Stimulated activated CD4-positive, alpha-beta T cell treated with anti-CD3 and anti-CD28 coated beads, TNF-alpha, amount 100 ng/mL, for 4 hours (primary cell): Measurements from ENCODE around the gene KIF21A.
"Not testable (repeated sequence)": the region's sequence is repeated elsewhere in the genome, so short reads cannot be mapped to it uniquely, and the experiment has no call there.

ENCODE experiments used
- DNase-seq, 3 experiments: peaks; one replicate each; pipeline ENCODE4 v3.0.0-alpha.2; 2020; ENCODE audit warnings: low read depth in 3 of 3

The KIF21A gene

GRCh38 chr12:39351153-39351552, 91.8 kb downstream of the KIF21A start:
- no peak for DNase-seq

- DNase-seq = no peak
These were observed 93.8 kb downstream of the KIF21A start for GRCh38 chr12:39348941-39349626.

GRCh38 chr12:39348523-39348922, 94.4 kb downstream of the KIF21A start:
- DNase-seq = no peak

GRCh38 chr12:39344926-39345325, 98.0 kb downstream of the KIF21A start:
- no peak for DNase-seq

- no peak for DNase-seq
These were observed 99.3 kb downstream of the KIF21A start for GRCh38 chr12:39343665-39344064.

GRCh38 chr12:39341761-39342160, 101.2 kb downstream of the KIF21A start:
- DNase-seq = no peak

GRCh38 chr12:39341179-39341578, 101.7 kb downstream of the KIF21A start:
- no peak for DNase-seq

- DNase-seq = no peak
These were observed 110.2 kb downstream of the KIF21A start for GRCh38 chr12:39332661-39333175.

- no peak for DNase-seq
These were observed 111.2 kb downstream of the KIF21A start for GRCh38 chr12:39331539-39332261.

- DNase-seq = no peak
These were observed 113.0 kb downstream of the KIF21A start for GRCh38 chr12:39329876-39330275.

GRCh38 chr12:39329018-39329417, 113.9 kb downstream of the KIF21A start:
- DNase-seq = no peak

- no peak for DNase-seq
These were observed 115.0 kb downstream of the KIF21A start for GRCh38 chr12:39327965-39328364.

- no peak for DNase-seq
These were observed 115.4 kb downstream of the KIF21A start for GRCh38 chr12:39327510-39327909.

- no peak for DNase-seq
These were observed 123.7 kb downstream of the KIF21A start for GRCh38 chr12:39319180-39319579.

GRCh38 chr12:39314547-39314946, 128.4 kb downstream of the KIF21A start:
- DNase-seq = no peak

- DNase-seq = no peak
These were observed 133.4 kb downstream of the KIF21A start for GRCh38 chr12:39309516-39309915.

GRCh38 chr12:39301422-39301821, 141.5 kb downstream of the KIF21A start:
- DNase-seq = no peak

GRCh38 chr12:39300799-39301198, 142.1 kb downstream of the KIF21A start:
- no peak for DNase-seq

GRCh38 chr12:39297891-39298290, 145.0 kb downstream of the KIF21A start:
- DNase-seq = no peak

- no peak for DNase-seq
These were observed 146.4 kb downstream of the KIF21A start for GRCh38 chr12:39296496-39296895.

- not testable (repeated sequence) for DNase-seq
These were observed 147.3 kb downstream of the KIF21A start for GRCh38 chr12:39295593-39295992.

GRCh38 chr12:39294715-39295114, 148.2 kb downstream of the KIF21A start:
- DNase-seq = no peak

- no peak for DNase-seq
These were observed 150.7 kb downstream of the KIF21A start for GRCh38 chr12:39292125-39292630.
